Endothelial cell of umbilical vein (primary cell): ENCODE measurements around the gene MYO9B.
"Not testable (repeated sequence)": the region's sequence is repeated elsewhere in the genome, so short reads cannot be mapped to it uniquely, and the experiment has no call there.

Source experiments
- CTCF ChIP-seq, 2 donors: IDR thresholded peaks; 1 replicate in 1 of 2; 2 replicates in 1 of 2; pipeline ENCODE4 v1.5.1; 2011; ENCODE audit warnings: low read length in 2 of 2, mild to moderate bottlenecking in 2 of 2, moderate library complexity in 2 of 2, control low read depth in 1 of 2, inconsistent platforms in 1 of 2, low read depth in 1 of 2; ENCODE audit not compliant: insufficient read depth in 1 of 2; ENCODE audit errors: extremely low read depth in 1 of 2
- EZH2 ChIP-seq: IDR thresholded peaks from 2 replicates; pipeline ENCODE4 v1.6.1; 2012; ENCODE audit warnings: borderline replicate concordance, low read depth, mild to moderate bottlenecking, moderate library complexity, low read length, inconsistent platforms; ENCODE audit not compliant: severe bottlenecking
- JUN ChIP-seq: IDR thresholded peaks from 2 replicates; pipeline ENCODE4 v1.6.1; 2011; ENCODE audit warnings: borderline replicate concordance, low read depth; ENCODE audit not compliant: insufficient read length, insufficient read depth
- MAX ChIP-seq: IDR thresholded peaks from 2 replicates; pipeline ENCODE4 v1.6.1; 2011; ENCODE audit not compliant: insufficient read depth, insufficient read length
- POLR2A ChIP-seq: IDR thresholded peaks from 2 replicates; pipeline ENCODE4 v1.6.1; 2012; ENCODE audit warnings: low read depth, mild to moderate bottlenecking, control low read depth, low read length

GRCh38 chr19:17191736-17192135 is 116.2 kb downstream of the MYO9B start:
- TF ChIP-seq POLR2A; EZH2; CTCF (IDR thresholded peaks at IDR 0.05; ENCODE audit: extremely low read depth in 1 of 2, insufficient read depth in 1 of 2, low read depth in 1 of 2, low read length in 2 of 2); JUN; MAX: not testable (repeated sequence)
